Superior temporal gyrus (tissue), 1 donor: ENCODE data around the gene FOXJ3.
A peak's percentile ranks its signal among the peaks of the same experiment; 100 is the strongest.

Experiments used
- DNase-seq: peaks from one replicate; pipeline ENCODE4 v3.0.0-alpha.2; 2016; ENCODE audit errors: extremely low spot score

Gene FOXJ3

DNA sequence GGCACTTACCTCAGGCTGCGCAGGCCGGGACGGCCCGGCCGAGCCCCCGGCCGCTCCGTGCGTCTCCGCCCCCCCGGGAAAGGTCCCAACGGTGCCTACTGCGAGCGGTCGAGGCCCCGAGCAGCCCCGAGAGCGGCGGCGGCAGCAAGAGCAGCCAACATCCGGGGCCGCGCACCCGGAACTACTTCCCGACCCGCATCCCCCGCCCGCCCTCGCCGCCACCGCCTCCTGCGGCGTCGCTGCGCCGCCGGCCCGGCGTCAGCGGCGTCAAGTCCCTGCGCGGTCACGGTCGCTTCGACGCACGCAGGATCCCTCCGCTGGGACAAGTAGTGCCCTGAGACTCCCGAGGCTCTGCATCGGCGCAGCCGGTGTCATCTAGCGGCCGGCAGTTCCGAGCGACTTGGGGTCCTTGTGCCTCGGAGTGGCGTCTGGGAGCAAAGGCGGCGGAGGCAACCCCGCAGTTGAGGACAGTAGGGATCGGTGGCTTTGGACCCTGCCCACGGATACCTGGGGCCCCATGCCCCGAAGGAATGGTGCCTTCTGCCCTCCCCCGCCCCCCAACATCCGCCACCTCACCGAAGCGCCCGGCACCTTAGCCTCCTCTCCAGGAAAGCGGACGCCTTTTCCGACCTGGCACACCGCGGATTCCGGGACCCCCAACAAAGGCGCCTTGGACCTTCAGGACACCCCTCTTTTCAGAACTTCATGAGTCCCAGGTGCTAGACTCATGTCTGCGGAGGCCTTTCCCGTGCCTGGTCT is at the start of gene FOXJ3:
TSS of gene FOXJ3 (minus strand) at position 186 of the 759 bp plus-strand sequence. CDS start 24,142 bp downstream, outside the sequence.
- DNase-seq: peak; percentile 93

DNA sequence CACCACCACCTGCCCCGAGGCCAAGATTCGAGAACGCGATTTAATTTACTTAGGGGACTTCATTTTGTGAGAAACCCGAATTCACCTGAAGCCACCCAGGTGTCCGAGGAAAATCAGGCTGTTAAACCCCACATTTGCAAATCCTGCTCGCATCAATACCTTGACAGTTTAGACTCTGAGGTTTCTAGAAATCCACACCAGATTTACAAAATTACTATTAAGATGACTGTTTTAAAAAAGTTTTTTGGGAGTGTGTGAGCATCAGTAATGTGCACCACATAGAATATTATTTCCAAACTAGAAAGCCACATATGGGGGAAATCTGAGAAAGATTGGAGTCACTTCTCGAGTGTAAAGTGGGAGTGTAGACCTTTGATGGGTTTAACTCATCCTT is 46.2 kb upstream of the FOXJ3 start:
- no peak for DNase-seq

DNA sequence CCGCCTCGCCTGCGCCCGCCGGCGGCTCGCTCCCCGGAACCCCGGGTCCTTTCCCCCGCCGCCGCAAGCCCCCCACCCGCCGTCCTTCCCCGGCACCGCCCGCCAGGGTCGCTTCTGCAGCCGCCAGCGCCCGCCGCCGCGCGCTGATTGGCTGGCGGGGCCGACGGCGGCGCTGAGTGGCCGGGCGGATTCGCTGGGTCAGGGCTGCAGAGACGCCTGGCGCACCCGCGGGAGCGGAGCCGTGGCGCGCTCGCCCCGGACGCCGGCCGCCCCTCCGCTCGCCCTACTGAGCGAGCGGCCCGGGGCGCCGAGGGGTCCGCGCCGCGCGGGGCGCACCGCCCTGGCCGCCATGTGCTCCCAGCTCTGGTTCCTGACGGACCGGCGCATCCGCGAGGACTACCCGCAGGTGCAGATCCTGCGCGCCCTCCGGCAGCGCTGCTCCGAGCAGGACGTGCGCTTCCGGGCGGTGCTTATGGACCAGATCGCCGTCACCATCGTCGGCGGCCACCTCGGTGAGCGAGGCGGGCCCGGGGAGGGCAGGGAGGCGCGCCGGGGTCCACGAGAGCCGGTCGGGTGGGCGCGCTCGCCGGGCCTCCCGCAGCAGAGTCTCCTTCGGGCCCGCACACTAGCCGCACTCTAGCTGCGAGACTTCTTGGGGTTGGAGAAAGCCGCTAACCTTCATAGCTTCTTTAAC is 45.7 kb upstream of the FOXJ3 start, which contains the start of gene RIMKLA:
TSS of gene RIMKLA (plus strand) at position 207 of the 694 bp plus-strand sequence. CDS start at position 350, 143 bp downstream.
- peak; percentile 61 for DNase-seq

DNA sequence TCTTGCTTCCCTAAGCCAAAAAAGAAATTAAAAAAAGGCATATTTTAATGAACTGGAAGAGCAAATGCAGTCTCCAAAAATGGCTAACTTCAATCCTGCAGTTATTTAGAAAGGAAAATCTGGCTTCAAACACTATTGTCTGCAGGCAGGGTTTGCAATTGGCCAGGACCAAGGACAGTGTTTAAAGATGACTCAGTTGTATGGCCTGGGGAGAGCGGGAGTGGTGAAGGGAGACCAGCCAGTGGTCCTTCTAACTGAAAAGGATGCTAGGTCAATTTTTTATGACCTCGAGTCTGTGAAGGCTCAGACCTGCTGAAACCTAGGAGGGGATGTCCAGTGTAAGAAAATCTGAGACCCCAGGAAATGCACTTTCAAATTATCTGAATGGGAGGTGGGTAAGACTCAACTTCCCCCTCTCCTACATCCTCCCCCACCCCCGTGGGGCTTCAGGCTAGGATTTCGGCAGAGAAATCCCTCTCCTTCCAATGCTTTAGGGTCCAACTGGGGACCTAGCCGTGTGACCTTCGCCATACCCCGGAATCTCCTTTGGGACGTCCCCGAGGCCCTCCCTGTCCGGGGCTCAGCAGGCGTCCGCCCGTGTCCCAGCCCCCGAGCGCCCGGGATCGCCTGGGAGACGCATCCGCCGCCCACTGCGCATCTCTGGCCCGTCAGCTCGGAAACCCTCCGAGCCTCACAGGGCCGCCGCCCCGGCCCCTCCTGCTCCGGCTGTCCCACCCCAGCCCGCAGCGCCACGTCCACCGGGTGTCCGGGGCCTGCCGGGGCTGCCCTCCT is 45.0 kb upstream of the FOXJ3 start:
- DNase-seq: no peak

DNA sequence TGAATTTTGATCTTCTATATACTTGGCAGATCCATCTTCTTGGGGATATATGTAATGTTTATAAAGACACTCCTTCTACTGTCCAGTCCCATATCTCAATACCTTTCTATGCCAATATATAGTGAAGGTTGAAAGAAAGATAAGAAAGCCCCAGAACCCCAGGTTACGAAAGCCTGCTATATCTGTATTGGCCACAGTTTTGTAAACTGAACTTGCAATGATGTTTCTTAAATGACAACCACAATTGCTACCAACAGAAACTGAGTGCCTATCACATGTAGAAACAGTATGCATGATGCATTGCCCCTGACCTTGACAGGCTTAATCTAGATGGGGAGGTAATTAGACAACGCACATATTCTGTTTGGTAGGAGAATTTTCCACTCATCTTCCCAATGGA is 37.8 kb upstream of the FOXJ3 start:
- no peak for DNase-seq

DNA sequence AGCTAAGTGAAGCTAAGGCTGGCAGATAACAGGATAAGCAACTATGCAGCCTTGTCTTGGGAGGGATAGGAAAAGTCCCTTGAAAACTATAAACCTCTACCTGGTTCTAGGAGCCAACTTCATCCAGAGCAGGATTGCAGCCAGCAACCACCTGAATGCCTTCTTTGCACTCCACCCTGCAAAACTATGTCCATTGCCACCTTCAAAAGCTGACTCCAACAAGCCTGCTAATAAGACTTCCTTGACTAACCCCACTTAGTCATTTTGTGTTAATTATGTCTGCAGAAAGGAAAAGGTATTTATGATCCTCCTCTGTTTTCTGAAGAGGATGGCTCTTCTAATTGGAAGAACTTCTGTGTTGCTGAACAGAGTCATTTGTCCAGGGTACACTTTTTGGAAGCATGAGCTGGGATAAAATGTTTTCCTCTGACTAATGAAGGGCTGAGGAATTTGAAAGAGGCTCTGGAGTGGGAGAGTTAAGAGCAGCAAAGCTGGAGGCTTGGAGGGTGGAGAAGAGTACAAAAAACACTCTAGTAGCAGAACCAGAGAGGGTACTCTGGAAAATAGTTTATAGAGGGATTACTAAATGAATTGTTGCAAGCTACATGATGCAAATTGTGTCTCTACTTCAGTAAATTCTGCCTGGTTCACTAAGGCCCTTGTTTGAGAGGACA is 36.0 kb upstream of the FOXJ3 start:
- no peak for DNase-seq

DNA sequence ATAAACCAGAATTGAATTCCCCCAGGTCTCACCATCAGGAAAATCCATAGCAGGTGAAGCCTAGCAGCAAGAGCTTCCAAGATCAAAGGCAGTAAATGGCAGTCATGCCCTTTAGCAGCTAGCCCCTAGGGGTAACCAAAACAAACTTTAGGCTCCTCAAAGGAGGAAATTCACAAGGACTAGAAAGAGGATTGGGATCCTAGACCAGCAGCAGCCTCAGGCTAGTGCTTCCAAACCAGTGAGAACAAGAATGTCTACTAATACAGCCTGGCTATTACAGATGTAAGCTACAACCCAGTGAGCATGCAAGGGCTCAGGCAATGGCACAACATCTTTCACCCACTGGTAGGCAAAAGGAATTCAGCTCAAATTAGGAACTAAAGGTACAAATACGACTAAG is 34.4 kb upstream of the FOXJ3 start:
- no peak for DNase-seq

DNA sequence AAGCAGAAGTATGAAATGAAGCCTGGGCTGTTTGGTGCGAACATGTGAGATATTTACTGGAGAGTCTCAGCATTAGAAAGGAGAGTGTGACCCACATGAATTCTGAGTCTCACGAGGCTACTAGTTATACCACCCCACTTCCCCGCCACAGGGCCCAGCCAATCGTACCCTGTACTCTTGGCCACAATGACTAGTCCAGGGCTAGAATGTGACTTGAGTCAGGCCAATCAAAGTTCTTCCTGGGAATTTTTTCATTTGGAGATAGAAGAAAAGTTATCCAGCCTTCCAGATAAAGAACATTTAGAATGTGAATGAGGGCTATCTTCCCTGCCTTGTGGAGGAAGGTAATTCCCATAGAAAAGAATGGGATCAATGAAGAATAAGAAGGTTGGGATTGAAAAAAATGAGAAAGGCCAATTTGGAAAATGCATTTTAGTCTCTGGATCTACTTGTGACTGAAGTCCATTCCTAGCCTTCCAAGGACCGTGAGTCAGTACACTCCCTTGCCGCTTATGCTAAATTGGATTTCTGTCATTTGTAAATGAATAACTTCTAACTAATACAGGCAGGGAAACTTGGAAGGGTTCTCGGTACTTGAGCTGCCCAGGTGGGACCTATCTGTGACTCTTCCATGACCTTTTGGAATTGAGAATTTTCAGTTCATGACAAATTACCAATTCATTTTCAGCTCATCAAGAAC is 33.2 kb upstream of the FOXJ3 start:
- no peak for DNase-seq

DNA sequence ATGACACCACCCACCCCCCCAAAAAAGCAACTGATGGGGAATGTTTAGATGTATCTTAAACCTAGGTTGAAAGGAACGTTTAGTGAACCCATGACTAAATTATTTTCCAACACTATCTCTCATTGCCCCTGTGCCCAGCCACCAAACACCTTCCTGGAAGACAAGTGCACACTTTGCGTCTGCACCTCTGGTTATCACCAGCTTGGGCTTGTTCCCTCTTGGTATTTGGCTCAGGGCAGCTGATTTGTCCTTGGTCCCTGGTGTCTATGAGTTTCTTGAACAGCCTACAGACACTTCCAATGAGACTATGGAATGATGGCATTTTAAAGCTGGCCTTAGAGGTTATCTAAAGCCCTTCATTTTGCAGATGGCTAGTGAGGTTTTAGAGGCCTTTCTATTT is 30.1 kb upstream of the FOXJ3 start:
- DNase-seq: no peak

DNA sequence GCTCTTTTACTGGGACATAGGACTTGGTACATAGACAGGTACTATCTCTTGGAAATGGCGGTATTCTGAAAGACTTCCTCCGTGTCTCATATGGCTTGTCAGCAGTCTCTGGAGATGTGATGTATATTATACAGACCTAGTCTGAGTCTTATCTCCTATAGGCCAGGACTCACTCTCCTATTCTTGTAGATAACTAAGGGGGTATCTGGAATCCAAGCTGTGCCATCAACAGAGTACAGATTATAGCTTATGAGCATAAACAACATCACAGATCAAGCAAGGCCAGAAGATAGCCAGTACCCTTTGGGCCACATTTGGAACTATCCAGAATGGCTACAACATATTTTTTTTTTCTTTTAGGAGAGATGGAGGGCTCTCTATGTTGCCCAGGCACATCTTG is 29.5 kb upstream of the FOXJ3 start:
- DNase-seq: no peak

DNA sequence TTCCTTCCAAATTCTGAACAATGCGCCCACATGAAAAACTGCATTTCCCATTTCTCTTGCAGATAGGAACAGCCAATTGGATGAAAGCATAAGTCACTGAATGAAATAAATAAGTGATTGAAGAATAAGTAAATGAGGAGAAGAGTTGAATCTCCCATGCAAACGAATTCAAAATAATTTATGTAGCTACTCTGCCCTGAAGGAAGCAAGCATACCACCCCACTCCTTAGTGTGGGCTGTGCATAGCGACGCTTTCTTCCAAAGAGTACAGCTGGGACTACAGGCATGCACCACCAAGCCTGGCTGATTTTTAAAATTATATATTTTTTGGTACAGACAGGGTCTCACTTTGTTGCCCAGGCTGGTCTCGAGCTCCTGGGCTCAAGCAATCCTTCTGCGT is 29.1 kb upstream of the FOXJ3 start:
- no peak for DNase-seq

DNA sequence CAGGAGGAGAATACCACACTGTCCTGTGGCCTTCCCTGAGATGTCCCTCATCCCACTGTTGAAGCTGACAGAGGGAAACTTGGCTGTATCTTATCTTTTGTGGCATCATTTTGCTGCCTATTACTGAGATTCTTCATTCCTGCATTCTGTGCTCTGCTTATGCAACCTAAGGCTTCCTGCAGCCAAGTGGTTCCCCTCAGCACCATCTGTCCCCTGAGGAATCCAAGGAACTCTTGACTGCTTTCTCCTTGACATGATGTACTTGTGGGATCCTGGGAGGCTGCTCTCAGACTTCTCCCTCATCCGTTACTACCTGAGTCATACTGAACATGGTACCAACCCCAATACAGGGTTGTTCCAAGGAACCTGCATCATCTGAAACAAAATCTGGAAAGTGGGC is 24.4 kb upstream of the FOXJ3 start:
- DNase-seq: peak; percentile 53

DNA sequence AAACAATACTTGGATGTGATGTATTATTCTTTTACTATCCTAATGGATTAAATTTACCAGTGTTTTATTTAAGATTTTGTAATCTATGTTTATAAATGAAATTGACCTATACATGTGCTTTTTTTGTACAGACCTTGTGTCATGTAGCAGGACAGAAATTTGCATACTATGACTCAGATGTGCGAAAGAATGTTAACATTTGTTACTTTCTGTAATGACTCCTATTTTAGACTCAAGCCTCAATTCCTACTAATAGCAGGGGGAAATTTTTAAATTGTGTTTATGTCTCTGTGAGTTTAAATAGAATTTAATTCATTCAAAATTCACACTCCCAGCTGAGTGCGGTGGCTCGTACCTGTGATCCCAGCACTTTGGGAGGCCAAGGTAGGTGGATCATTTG is 23.8 kb upstream of the FOXJ3 start:
- DNase-seq: no peak

DNA sequence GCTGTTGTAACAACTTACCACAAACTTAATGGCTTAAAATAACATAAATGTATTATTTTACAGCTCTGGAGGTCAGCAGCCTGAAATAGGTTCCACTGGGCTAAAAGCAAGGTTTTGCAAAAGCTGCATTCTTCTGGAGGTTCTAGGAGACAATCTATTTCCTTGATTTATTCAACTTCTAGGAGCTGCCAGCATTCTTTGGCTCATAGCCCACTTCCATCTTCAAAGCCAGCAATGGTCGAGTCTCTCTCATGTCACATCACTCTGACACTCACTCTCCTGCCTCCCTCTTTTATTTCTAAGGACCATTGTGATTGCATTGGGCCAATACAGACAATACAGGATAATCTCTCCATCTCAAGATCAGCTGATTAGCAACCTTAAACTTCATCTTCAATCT is 15.1 kb upstream of the FOXJ3 start:
- DNase-seq: no peak

DNA sequence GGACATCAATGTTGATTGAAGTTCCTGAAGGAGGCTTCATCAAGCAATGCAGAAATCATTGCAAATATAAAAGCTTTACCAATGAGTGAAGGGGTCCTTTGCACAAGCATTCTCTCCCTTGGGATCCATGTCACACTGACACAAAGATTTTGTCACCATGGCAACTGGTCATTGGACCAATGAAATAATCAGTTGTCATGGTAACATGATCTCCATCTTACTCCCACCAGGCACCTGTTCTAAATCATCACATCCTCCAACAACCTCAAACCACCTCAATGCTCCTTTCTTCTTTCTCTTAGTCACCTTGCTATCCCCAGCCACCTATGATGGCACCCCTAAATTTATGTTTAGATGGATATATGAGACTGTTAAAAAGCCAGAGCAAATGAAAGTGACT is 13.5 kb upstream of the FOXJ3 start:
- DNase-seq: no peak

DNA sequence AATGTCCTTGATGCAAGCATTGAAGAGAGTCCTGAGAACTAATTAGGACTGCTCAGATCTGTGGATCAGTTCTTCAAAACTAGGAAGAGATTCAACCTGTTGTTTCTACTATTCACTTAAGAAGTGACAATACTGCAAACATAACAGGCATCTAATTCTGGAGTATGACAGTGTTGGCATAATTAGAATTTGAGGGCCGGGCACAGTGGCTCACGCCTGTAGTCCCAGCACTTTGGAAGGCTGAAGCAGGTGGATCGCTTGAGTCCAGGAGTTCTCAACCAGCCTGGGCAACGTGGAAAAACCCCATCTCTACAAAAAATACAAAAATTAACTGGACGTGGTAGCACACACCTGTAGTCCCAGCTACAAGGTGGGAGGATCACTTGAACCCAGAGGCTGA is 8.0 kb upstream of the FOXJ3 start:
- no peak for DNase-seq

DNA sequence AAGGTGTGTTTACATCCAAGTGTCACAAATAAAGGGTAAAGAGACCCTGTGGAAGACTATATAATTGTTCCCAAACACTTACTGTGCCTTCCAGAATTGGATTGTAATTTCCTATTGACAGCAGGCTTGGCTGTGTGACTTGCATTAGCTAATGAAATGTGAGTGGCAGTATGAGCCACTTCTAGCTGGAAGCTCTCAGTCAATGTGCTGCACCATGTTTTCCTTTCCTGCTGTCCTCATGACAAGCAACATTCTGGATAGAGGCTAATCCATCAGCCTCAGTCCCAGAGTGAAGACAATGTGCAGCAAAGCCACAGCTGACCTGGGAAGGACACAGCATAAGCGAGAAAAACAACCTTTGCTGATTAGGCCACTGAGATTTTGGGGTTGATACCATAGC is 5.9 kb upstream of the FOXJ3 start:
- DNase-seq: no peak

DNA sequence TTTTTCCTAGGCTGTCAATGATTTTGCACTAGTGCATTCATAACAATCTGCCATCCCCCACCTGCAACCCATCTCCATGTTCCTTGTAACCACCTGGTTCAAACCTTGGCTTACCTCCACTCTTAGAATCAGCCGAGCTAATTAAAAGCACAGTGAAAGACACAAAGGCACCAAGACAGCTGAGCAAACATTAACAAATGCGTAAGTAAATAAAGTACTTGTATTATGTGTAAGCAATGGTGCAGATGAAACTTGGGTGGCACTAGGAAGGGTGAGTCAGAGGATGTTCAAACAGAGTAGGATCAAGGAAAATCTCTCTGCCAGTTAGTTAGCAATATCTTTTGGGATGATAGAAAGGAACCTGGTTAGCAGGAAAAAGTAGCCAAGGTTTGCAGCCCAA is 5.1 kb upstream of the FOXJ3 start:
- DNase-seq: no peak

DNA sequence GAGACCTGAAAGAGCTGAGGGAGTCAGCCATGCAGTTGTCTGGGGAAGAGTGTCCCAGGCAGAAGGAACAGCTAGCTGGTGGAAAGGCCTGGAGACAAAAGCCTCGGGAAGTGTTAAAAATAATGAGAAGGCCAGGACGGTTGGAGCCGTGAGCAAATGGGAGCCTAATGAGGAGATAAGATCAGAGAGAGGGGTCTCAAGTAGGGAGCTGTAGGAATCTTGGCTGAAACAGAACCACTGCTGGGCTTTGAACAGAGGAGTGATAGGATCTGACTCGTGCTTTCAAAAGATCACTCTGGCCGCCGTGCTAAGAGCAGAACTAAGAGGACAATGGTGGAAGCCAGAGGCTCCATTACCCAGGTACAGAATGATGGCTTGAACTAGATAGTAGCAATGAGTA is 1.9 kb upstream of the FOXJ3 start:
- DNase-seq: no peak

DNA sequence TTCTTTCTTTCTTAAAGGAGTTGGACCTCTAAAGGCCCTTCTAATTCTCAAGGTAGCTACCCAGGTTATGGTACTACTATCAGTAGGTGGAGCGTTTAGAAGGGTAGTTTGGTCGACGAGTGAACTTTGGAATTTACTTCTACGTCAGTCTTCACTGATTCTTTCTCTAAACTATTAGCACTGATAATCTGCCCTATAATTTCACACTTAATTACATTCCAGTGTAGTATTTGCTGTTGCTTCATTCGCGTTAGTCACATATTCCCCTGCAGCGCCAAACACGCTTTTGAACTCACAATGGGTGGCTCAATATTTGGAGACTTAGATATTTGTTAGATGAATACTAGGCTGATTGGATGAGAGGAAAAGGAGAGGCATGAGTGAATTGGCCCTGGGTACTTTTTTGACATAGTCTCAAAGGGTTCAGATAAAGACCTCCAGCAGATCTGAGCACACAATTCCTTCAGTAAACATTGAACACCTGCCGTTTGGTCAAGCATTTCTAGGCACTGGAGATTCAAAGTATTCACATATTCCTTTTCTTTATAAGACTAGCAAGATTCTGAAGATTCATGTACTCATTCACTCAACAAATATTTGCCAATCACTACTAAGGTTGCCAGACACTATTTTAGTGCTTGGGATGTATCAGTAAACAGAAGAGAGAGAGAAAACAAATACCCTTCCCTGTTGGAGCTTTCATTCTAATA is 929 bp upstream of the FOXJ3 start:
- peak; percentile 50 for DNase-seq
